Measurements from ENCODE around the gene TSC22D3.
A peak's percentile ranks its signal among the peaks of the same experiment; 100 is the strongest.

DNA sequence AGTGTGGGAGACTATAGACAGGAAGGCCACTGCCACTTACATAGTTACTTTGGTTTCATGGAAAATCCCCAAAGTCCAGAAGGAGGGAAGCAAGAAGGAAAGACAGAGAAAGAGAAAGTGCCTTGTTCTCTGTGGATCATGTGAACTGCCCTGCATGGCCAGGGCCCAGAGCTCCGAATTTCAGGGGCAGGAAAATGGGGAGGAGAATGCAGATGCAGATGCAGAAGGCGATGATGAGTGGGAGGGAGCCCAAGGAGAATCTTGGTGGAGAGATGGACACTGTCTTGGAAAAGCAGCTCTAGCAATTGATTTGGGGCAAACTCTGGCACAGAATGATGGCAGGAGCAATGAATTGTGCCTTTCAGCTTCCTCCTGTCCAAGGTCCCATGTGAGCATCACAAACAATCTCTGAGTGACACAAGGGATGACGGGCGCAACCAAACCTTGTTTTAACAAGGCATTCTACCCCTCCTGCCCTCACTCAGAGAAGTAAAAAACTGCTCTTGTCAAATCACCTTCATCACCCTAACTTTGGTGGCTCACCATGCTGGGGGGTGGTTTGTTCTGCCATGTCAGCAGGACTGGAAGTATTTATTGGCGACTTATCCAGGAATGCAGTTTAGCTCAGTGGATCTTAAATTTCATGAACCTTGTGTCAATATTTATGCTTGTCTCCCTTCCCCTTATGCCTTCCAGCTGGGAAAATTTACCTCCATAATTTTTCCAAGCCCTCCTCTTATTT lies 53.5 kb downstream of the TSC22D3 start:
- TF ChIP-seq, protein P1, sequence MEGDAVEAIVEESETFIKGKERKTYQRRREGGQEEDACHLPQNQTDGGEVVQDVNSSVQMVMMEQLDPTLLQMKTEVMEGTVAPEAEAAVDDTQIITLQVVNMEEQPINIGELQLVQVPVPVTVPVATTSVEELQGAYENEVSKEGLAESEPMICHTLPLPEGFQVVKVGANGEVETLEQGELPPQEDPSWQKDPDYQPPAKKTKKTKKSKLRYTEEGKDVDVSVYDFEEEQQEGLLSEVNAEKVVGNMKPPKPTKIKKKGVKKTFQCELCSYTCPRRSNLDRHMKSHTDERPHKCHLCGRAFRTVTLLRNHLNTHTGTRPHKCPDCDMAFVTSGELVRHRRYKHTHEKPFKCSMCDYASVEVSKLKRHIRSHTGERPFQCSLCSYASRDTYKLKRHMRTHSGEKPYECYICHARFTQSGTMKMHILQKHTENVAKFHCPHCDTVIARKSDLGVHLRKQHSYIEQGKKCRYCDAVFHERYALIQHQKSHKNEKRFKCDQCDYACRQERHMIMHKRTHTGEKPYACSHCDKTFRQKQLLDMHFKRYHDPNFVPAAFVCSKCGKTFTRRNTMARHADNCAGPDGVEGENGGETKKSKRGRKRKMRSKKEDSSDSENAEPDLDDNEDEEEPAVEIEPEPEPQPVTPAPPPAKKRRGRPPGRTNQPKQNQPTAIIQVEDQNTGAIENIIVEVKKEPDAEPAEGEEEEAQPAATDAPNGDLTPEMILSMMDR (IDR thresholded peaks at IDR 0.05): no peak
- TF ChIP-seq POLR2A (IDR thresholded peaks at IDR 0.05): peak in 1 of 2 donors; percentile 8
